Measurements from ENCODE around the gene CRCP.
"Not testable (repeated sequence)": the region's sequence is repeated elsewhere in the genome, so short reads cannot be mapped to it uniquely, and the experiment has no call there.

CRCP gene

DNA sequence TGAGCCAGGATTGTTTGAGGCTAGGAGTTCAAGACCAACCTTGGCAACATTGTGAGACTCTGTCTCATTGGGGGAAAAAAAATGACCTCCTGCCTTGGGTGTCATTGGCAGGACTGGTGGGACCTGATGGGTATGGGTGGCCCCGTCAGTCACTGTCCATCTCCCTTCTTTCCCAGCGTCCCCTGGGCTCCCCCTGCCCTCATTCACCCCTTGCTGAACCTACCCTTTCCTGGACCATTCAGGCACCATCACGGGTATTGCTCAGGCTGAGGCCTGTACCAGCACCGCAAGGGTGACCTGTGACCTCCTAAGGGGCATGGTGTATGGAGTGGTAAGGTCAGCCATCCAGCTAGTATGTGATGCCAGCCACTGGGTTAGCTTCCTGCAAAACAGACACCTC is 19.6 kb upstream of the CRCP start:
- TF ChIP-seq CTCF (IDR thresholded peaks at IDR 0.05; ENCODE audit: low read depth, low read length) (no peak), MAX (IDR thresholded peaks at IDR 0.05; ENCODE audit: low read depth, low read length) (no peak), POLR2A (IDR thresholded peaks at IDR 0.05; ENCODE audit: extremely low read depth, insufficient read length) (no peak), MYC (IDR thresholded peaks at IDR 0.05; ENCODE audit: low read depth, low read length) (no peak)

GRCh38 chr7:66099232-66099550 is 15.5 kb upstream of the CRCP start:
- H3K4me3 ChIP-seq (ENCODE audit: low read depth, low read length): no peak overlapping the region
- DNase-seq (ENCODE audit: low read depth): no peak

More for the DNA sequence above, 19.6 kb upstream of the CRCP start:
- DNase-seq (ENCODE audit: low read depth): no peak
- H3K4me3 ChIP-seq (ENCODE audit: low read depth, low read length): no peak overlapping the region

GRCh38 chr7:66099551-66100407 is 14.9 kb upstream of the CRCP start:
- 0 out of 2 replicates have a peak, but pooled peaks have one; percentile 42 for TF ChIP-seq MYC (IDR thresholded peaks at IDR 0.05; ENCODE audit: low read depth, low read length)
- TF ChIP-seq CTCF (IDR thresholded peaks at IDR 0.05; ENCODE audit: low read depth, low read length): no peak
- peak overlapping the region; percentile 38 for H3K4me3 ChIP-seq (ENCODE audit: low read depth, low read length)
- DNase-seq (ENCODE audit: low read depth): peak; percentile 85

More at GRCh38 chr7:66099232-66099550, 15.5 kb upstream of the CRCP start:
- no peak for TF ChIP-seq MAX (IDR thresholded peaks at IDR 0.05; ENCODE audit: low read depth, low read length)
- TF ChIP-seq CTCF (IDR thresholded peaks at IDR 0.05; ENCODE audit: low read depth, low read length): no peak
- TF ChIP-seq POLR2A (IDR thresholded peaks at IDR 0.05; ENCODE audit: extremely low read depth, insufficient read length): no peak

DNA sequence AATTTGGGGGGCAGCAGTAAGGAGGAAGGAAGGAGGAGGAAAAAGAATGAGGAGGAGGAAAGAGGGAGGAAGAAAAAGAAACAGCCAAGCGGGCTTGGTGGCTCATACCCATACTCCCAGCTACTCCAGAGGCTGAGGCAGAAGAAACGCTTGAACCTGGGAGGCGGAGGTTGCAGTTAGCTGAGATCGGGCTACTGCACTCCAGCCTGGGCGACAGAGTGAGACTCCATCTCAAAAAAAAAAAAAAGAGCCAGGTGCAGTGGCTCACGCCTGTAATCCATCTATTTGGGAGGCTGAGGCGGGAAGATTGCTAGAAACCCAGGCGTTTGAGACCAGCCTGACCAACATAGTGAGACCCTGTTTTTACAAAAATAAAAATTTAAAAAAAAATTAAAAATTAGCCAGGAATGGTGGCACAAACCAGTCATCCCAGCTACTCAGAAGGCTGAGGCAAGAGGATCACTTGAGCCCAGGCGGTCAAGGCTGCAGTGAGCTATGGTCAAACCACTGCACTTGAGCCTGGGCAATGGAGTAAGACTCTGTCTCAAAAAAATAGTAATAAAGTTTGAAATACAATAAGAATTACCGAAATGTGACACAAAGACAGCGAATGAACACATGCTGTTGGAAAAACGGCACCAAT is 14.1 kb upstream of the CRCP start:
- peak overlapping the region; percentile 26 for H3K4me3 ChIP-seq (ENCODE audit: low read depth, low read length)
- DNase-seq (ENCODE audit: low read depth): no peak
- TF ChIP-seq CTCF (IDR thresholded peaks at IDR 0.05; ENCODE audit: low read depth, low read length) (no peak), MAX (IDR thresholded peaks at IDR 0.05; ENCODE audit: low read depth, low read length) (no peak), MYC (IDR thresholded peaks at IDR 0.05; ENCODE audit: low read depth, low read length) (no peak), POLR2A (IDR thresholded peaks at IDR 0.05; ENCODE audit: extremely low read depth, insufficient read length) (no peak)

GRCh38 chr7:66102168-66102567 is 12.5 kb upstream of the CRCP start:
- DNase-seq (ENCODE audit: low read depth); H3K4me3 ChIP-seq (ENCODE audit: low read depth, low read length): not testable (repeated sequence)

DNA sequence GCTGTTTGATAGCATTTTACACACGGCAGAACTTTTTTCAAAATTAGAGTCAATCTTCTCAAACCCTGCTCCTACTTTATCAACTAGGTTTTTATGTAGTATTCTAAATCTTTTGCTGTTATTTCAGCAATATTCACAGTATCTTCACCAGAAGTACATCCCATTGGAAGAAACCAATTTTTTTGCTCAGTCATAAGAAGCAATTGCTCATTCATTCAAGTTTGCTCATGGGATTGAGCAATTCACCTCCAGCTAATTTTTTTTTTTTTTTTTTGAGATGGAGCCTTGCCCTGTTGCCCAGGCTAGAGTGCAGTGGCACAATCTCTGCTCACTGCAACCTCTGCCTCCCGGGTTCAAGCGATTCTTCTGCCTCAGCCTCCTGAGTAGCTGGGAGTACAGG is 10.7 kb upstream of the CRCP start:
- peak; percentile 33 for DNase-seq (ENCODE audit: low read depth)
- not testable (repeated sequence) for H3K4me3 ChIP-seq (ENCODE audit: low read depth, low read length)

GRCh38 chr7:66105263-66105748 is 9.3 kb upstream of the CRCP start:
- TF ChIP-seq MAX (IDR thresholded peaks at IDR 0.05; ENCODE audit: low read depth, low read length) (no peak), MYC (IDR thresholded peaks at IDR 0.05; ENCODE audit: low read depth, low read length) (no peak), CTCF (IDR thresholded peaks at IDR 0.05; ENCODE audit: low read depth, low read length) (no peak), POLR2A (IDR thresholded peaks at IDR 0.05; ENCODE audit: extremely low read depth, insufficient read length) (no peak)
- H3K4me3 ChIP-seq (ENCODE audit: low read depth, low read length): no peak overlapping the region
- no peak for DNase-seq (ENCODE audit: low read depth)

- DNase-seq (ENCODE audit: low read depth): peak; percentile 30
- H3K4me3 ChIP-seq (ENCODE audit: low read depth, low read length): not testable (repeated sequence)
These were observed 6.2 kb upstream of the CRCP start for GRCh38 chr7:66108410-66108809.

All from NB4 (cell line).